ENCODE data around the gene PIK3CB. TPM values are rescaled to one million over a fixed set of nuclear protein-coding genes. Genes with fewer than 3 reads are reported as not detected.

PIK3CB gene
- polyA plus RNA-seq, 3 donors, result 14.1 to 33.6 (median 20.4) TPM

DNA sequence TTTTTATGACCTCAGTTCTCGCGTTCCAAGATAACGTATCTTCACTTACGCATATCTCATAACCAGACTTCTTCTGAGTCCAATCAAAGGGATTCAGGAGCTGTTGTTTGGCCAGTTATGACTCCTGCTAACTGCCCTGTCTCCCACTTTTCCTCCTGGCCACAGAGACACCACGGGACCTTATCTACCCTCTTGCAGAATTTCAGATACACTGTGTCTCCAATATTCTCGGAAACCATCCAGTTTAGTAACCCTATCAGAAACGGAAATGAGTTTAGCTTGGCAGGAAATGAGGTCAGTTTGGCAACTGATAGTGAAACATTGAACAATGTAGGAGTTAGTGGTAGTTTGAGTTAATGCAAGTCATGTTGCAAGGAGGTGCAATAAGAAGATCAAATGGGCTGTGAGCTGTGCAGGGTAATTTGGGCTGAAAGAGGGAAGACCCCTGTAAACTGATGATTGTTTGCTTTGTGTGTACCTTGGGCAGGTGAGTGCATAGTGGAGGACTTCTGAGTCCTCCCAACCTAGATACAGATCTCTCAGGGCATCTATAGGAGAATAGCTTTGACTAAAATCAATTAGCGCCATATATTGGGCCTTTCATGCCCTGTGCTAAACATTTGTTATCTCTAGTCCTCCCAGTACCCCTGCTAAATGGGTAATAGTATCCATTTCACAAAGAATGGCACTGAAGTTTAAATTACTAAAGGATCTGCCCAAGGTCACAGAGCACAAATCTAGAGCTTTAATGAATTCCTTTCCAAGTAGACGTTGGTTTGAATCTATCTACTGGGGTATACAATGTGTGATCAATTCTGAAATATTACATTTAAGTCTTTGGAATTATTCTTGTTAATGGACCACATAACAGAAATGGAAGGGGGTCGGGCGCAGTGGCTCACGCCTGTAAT lies 41.3 kb upstream of the PIK3CB start:
- H3K4me1 ChIP-seq (ENCODE audit: control insufficient read depth in 1 of 2, insufficient read depth in 2 of 2, low read length in 2 of 2), result peaks cover 24 to 30% of the 10 kb centered on the region in 2 donors
- no peaks in the 10 kb centered on the region for H3K79me2 ChIP-seq (ENCODE audit: insufficient read depth, low read length)
- H3K4me2 ChIP-seq (replicated peaks; ENCODE audit: extremely low read depth, low read length, poor library complexity, severe bottlenecking), result peak overlapping the region; percentile 80
- 45% methylated on average over 5 of the region's 12 CpGs for whole genome bisulfite sequencing (ENCODE audit: insufficient coverage)
- H3K27me3 ChIP-seq (ENCODE audit: control insufficient read depth in 2 of 2, insufficient read depth in 2 of 2, low read length in 2 of 2), result no peaks in the 10 kb centered on the region
- TF ChIP-seq, protein P1, sequence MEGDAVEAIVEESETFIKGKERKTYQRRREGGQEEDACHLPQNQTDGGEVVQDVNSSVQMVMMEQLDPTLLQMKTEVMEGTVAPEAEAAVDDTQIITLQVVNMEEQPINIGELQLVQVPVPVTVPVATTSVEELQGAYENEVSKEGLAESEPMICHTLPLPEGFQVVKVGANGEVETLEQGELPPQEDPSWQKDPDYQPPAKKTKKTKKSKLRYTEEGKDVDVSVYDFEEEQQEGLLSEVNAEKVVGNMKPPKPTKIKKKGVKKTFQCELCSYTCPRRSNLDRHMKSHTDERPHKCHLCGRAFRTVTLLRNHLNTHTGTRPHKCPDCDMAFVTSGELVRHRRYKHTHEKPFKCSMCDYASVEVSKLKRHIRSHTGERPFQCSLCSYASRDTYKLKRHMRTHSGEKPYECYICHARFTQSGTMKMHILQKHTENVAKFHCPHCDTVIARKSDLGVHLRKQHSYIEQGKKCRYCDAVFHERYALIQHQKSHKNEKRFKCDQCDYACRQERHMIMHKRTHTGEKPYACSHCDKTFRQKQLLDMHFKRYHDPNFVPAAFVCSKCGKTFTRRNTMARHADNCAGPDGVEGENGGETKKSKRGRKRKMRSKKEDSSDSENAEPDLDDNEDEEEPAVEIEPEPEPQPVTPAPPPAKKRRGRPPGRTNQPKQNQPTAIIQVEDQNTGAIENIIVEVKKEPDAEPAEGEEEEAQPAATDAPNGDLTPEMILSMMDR (IDR thresholded peaks at IDR 0.05), result no peak
- DNase-seq, result peak; percentile 61 to 82 (median 79)
- Mint-ChIP-seq H3K36me3 (no peaks in the 10 kb centered on the region), H3K9me3 (peaks cover 0 to 7% (median 6%) of the 10 kb centered on the region in 7 donors), H3K4me1 (peaks cover 23% of the 10 kb centered on the region), H3K4me3 (peak overlapping the region; percentile 55 to 88), H3K27ac (peak overlapping the region; percentile 84 to 91 (median 88)), H3K27me3 (ENCODE audit: low read depth in 3 of 3) (peaks cover 0 to 3% (median 2%) of the 10 kb centered on the region in 3 donors)
- H4K20me1 ChIP-seq (ENCODE audit: insufficient read depth, low read length), result no peaks in the 10 kb centered on the region
- H3K4me3 ChIP-seq (replicated peaks in 1 of 3; ENCODE audit: low read depth in 2 of 3, low read length in 3 of 3), result peak overlapping the region; percentile 24 to 64 (median 52)
- peak overlapping the region; percentile 33 to 80 for H3K27ac ChIP-seq (ENCODE audit: low read depth in 1 of 2, low read length in 2 of 2)
- intact Hi-C loops (cut with micrococcal nuclease), result loop anchor here in 1 of 2 donors (5.0 kb wide), 1 partner anchor 39 kb away; no protein-coding TSS in a partner anchor
- H3K9me3 ChIP-seq (replicated peaks in 1 of 2; ENCODE audit: control insufficient read depth in 1 of 2, insufficient read depth in 1 of 2, low read length in 2 of 2), result peaks cover 0 to 15% of the 10 kb centered on the region in 2 donors
- H2AFZ ChIP-seq (ENCODE audit: insufficient read depth, low read depth, low read length, poor library complexity, severe bottlenecking), result peak overlapping the region; percentile 54
- H3K36me3 ChIP-seq (replicated peaks in 1 of 2; ENCODE audit: control insufficient read depth in 1 of 2, insufficient read depth in 2 of 2, low read length in 2 of 2), result no peaks in the 10 kb centered on the region
- H3K9ac ChIP-seq (ENCODE audit: insufficient read depth, low read length, poor library complexity, severe bottlenecking), result no peak overlapping the region

DNA sequence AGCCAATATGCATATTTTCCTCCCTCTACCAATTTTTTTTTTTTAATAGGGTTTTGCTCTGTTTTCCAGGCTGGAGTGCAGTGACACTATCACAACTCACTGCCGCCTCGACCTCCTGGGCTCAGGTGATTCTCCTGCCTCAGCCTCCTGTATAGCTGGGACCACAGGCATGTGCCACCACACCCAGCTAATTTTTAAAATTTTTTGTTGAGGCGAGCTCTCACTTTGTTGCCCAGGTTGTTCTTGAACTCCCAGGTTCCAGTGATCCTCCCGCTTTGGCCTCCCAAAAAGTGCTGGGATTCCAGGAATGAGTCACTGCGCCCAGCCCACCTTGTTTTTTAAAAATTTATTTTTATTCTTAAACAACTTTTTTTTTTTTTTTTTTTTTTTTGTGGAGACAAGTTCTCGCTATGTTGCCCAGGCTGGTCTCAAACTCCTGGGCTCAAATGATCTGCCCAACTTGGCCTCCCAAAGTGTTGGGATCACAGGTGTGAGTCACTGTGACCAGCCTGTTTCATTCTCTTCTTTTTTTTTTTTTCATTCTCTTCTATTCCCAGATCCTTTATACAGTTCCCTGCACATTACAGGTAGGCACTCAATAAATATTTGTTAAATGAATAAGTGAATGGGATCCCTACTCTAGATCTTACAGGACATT lies 40.5 kb upstream of the PIK3CB start:
- intact Hi-C loops (cut with micrococcal nuclease), result loop anchor here in 1 of 2 donors (5.0 kb wide), 1 partner anchor 38 kb away; no protein-coding TSS in a partner anchor
- H3K36me3 Mint-ChIP-seq, result no peaks in the 10 kb centered on the region
- 100% methylated on average over 3 of the region's 6 CpGs for WGBS (ENCODE audit: insufficient coverage)
- Histone ChIP-seq H2AFZ (ENCODE audit: insufficient read depth, low read depth, low read length, poor library complexity, severe bottlenecking) (peak overlapping the region; percentile 54), H3K4me3 (replicated peaks in 1 of 3; ENCODE audit: low read depth in 2 of 3, low read length in 3 of 3) (peak overlapping the region; percentile 24 to 64 (median 52)), H3K36me3 (replicated peaks in 1 of 2; ENCODE audit: control insufficient read depth in 1 of 2, insufficient read depth in 2 of 2, low read length in 2 of 2) (no peaks in the 10 kb centered on the region), H3K9me3 (replicated peaks in 1 of 2; ENCODE audit: control insufficient read depth in 1 of 2, insufficient read depth in 1 of 2, low read length in 2 of 2) (peaks cover 0 to 15% of the 10 kb centered on the region in 2 donors), H3K4me1 (ENCODE audit: control insufficient read depth in 1 of 2, insufficient read depth in 2 of 2, low read length in 2 of 2) (peaks cover 24 to 30% of the 10 kb centered on the region in 2 donors), H3K9ac (ENCODE audit: insufficient read depth, low read length, poor library complexity, severe bottlenecking) (no peak overlapping the region), H3K27me3 (ENCODE audit: control insufficient read depth in 2 of 2, insufficient read depth in 2 of 2, low read length in 2 of 2) (no peaks in the 10 kb centered on the region), H4K20me1 (ENCODE audit: insufficient read depth, low read length) (no peaks in the 10 kb centered on the region), H3K79me2 (ENCODE audit: insufficient read depth, low read length) (no peaks in the 10 kb centered on the region), H3K27ac (ENCODE audit: low read depth in 1 of 2, low read length in 2 of 2) (peak overlapping the region; percentile 33 to 80), H3K4me2 (replicated peaks; ENCODE audit: extremely low read depth, low read length, poor library complexity, severe bottlenecking) (peak overlapping the region; percentile 80)
- peaks cover 23% of the 10 kb centered on the region for H3K4me1 Mint-ChIP-seq
- H3K27me3 Mint-ChIP-seq (ENCODE audit: low read depth in 3 of 3), result peaks cover 0 to 3% (median 2%) of the 10 kb centered on the region in 3 donors
- H3K27ac Mint-ChIP-seq, result peak overlapping the region; percentile 84 to 91 (median 88)
- peaks cover 0 to 7% (median 6%) of the 10 kb centered on the region in 7 donors for H3K9me3 Mint-ChIP-seq
- TF ChIP-seq, protein P1 (IDR thresholded peaks at IDR 0.05), result no peak
- H3K4me3 Mint-ChIP-seq, result peak overlapping the region; percentile 55 to 88
- peak in 1 of 3 donors; percentile 23 for DNase-seq

All from CD14-positive monocyte (primary cell).